HEK293T (cell line): ENCODE data around the gene PDE3B.
"Not testable (repeated sequence)": the region's sequence is repeated elsewhere in the genome, so short reads cannot be mapped to it uniquely, and the experiment has no call there.

Experiments used
- SP1 ChIP-seq: fragments of 450-650 bp; IDR thresholded peaks from 2 replicates; pipeline ENCODE4 v1.6.1; 2017
- SUZ12 ChIP-seq: fragments of 450-650 bp; IDR thresholded peaks from 2 replicates; pipeline ENCODE4 v1.6.1; 2016; ENCODE audit warnings: mild to moderate bottlenecking
- TARDBP ChIP-seq: fragments of 450-650 bp; IDR thresholded peaks from 2 replicates; pipeline ENCODE4 v1.6.1; 2016
- ZNF384 ChIP-seq: fragments of 450-650 bp; IDR thresholded peaks from 2 replicates; pipeline ENCODE4 v1.6.1; 2016

DNA sequence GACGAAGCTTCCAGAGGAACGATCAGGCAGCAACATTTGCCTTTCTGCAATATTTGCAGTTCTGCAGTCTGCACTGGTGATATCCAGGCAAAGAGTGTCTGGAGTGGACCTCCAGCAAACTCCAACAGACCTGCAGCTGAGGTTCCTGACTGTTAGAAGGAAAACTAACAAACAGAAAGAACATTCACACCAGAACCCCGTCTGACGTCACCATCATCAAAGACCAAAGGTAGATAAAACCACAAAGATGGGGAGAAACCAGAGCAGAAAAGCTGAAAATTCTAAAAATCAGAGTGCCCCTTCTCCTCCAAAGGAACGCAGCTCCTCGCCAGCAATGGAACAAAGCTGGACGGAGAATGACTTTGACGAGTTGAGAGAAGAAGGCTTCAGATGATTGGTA, 134.9 kb downstream of the PDE3B start:
- TF ChIP-seq SUZ12, ZNF384, TARDBP, SP1: not testable (repeated sequence)
